AG08396 (cell line): ENCODE data around the gene PPP1R1A.

ENCODE experiments used
- DNase-seq: peaks from one replicate; pipeline ENCODE4 v3.0.0; 2012; ENCODE audit warnings: low spot score, mixed read lengths

Gene PPP1R1A

GRCh38 chr12:54535474-54535873 is 53.0 kb downstream of the PPP1R1A start:
- no peak for DNase-seq

GRCh38 chr12:54529581-54529980 is 58.9 kb downstream of the PPP1R1A start:
- DNase-seq: no peak
